ENCODE data around the gene CCDC88A.
"Not testable (repeated sequence)": the region's sequence is repeated elsewhere in the genome, so short reads cannot be mapped to it uniquely, and the experiment has no call there.

The CCDC88A gene

GRCh38 chr2:55302241-55302640 is 117.4 kb downstream of the CCDC88A start:
- DNase-seq (ENCODE audit: low read depth), result no peak

- DNase-seq (ENCODE audit: low read depth), result no peak
These were observed 118.4 kb downstream of the CCDC88A start for GRCh38 chr2:55301277-55301676.

- DNase-seq (ENCODE audit: low read depth), result no peak
These were observed 123.3 kb downstream of the CCDC88A start for GRCh38 chr2:55296393-55296792.

GRCh38 chr2:55283083-55283482 is 136.6 kb downstream of the CCDC88A start:
- no peak for DNase-seq (ENCODE audit: low read depth)

GRCh38 chr2:55282110-55282917 is 137.3 kb downstream of the CCDC88A start:
- peak; percentile 81 for DNase-seq (ENCODE audit: low read depth)

- not testable (repeated sequence) for DNase-seq (ENCODE audit: low read depth)
These were observed 138.7 kb downstream of the CCDC88A start for GRCh38 chr2:55280851-55281546.

GRCh38 chr2:55279859-55280424 is 139.7 kb downstream of the CCDC88A start:
- not testable (repeated sequence) for DNase-seq (ENCODE audit: low read depth)

GRCh38 chr2:55279214-55279835 is 140.3 kb downstream of the CCDC88A start:
- not testable (repeated sequence) for DNase-seq (ENCODE audit: low read depth)

- no peak for DNase-seq (ENCODE audit: low read depth)
These were observed 142.3 kb downstream of the CCDC88A start for GRCh38 chr2:55277310-55277709.

- not testable (repeated sequence) for DNase-seq (ENCODE audit: low read depth)
These were observed 145.3 kb downstream of the CCDC88A start for GRCh38 chr2:55274346-55274745.

GRCh38 chr2:55269645-55269990 is 150.0 kb downstream of the CCDC88A start:
- DNase-seq (ENCODE audit: low read depth), result no peak

- peak; percentile 86 for DNase-seq (ENCODE audit: low read depth)
These were observed 150.6 kb downstream of the CCDC88A start, which contains the start of gene MTIF2 for GRCh38 chr2:55268907-55269644. Gene MTIF2 (minus strand): TSS chr2:55269231. CDS start chr2:55263858, 5,373 bp downstream.

- DNase-seq (ENCODE audit: low read depth), result no peak
These were observed 151.3 kb downstream of the CCDC88A start for GRCh38 chr2:55268288-55268906.

GRCh38 chr2:55259586-55259985 is 160.1 kb downstream of the CCDC88A start:
- not testable (repeated sequence) for DNase-seq (ENCODE audit: low read depth)

GRCh38 chr2:55252832-55253231 is 166.8 kb downstream of the CCDC88A start:
- no peak for DNase-seq (ENCODE audit: low read depth)

- no peak for DNase-seq (ENCODE audit: low read depth)
These were observed 172.6 kb downstream of the CCDC88A start for GRCh38 chr2:55247025-55247424.

GRCh38 chr2:55245411-55245810 is 174.2 kb downstream of the CCDC88A start:
- DNase-seq (ENCODE audit: low read depth), result no peak

GRCh38 chr2:55242617-55243016 is 177.0 kb downstream of the CCDC88A start:
- DNase-seq (ENCODE audit: low read depth), result no peak

- DNase-seq (ENCODE audit: low read depth), result not testable (repeated sequence)
These were observed 178.1 kb downstream of the CCDC88A start for GRCh38 chr2:55241582-55241981.

GRCh38 chr2:55239656-55240222 is 179.9 kb downstream of the CCDC88A start:
- DNase-seq (ENCODE audit: low read depth), result no peak

Measured in activated gamma-delta T cell treated with anti-CD3 and anti-CD28 coated beads, Interleukin-2, amount 50 U/mL, for 16 hours (primary cell).